ENCODE measurements around the gene PLD4. TPM values are rescaled to one million over a fixed set of nuclear protein-coding genes. Genes with fewer than 3 reads are reported as not detected.

The PLD4 gene
- total and polyA plus RNA-seq, 2 donors (not counting 1 experiment from before 2014, with no cell fraction given) = 0.17 TPM; not detected in 1

DNA sequence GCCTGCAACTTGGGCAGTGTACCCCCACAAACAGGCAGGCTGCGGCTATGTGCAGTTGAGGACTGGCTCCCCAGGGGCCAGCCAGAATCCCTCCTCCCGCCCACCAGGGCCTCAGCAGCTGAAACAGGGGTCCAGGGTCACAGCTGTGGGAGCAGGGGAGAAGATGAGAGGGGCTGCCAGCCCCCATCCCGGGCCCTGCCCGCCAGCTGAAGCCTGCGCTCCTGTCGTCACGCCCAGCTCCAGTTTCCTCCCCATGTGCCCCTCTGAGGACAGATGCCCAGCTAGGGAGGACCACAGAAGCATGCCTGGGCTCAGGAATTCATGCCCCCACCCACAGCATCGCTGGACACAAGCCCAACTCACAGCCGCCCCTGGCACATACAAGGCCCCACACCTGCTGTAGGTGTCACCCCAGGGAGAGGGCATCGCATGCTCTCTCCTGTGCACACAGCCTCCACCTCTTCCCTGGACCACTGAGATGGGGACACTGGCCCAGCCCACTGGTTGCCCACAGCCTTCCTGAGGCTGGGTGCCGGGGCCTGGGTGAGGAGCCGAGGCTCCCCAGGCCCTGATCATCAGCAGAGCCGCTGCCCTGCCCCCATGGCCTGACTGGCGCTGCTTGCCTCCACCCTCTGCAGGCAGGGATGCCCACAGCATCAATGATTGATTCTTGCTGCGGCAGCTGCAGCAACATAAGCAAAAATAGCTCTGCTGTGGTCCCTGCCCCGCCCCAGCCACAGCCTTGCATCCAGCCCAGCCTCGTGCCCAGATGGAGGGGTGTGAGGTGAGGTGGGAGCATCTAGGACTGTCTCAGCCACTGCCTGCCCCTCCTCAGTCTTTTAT lies 57.2 kb downstream of the PLD4 start:
- DNase-seq (ENCODE audit: low read depth in 2 of 2) = no peak
- Histone ChIP-seq H3K36me3 (ENCODE audit: control insufficient read depth, insufficient read depth, low read length) (no peaks in the 10 kb centered on the region), H3K4me1 (ENCODE audit: control insufficient read depth, extremely low read depth, insufficient read depth, low read length) (peaks cover 9% of the 10 kb centered on the region), H3K9me3 (ENCODE audit: control insufficient read depth, insufficient read depth, low read depth, low read length) (no peaks in the 10 kb centered on the region), H3K4me2 (ENCODE audit: extremely low read depth, insufficient read depth, low read length) (no peak overlapping the region), H3K27me3 (ENCODE audit: control insufficient read depth, insufficient read depth, low read length) (no peaks in the 10 kb centered on the region), H2AFZ (ENCODE audit: low read length) (no peak overlapping the region), H4K20me1 (ENCODE audit: control insufficient read depth, extremely low read depth, insufficient read depth, low read length) (no peaks in the 10 kb centered on the region), H3K27ac (ENCODE audit: insufficient read depth, low read length) (no peak overlapping the region), H3K9ac (ENCODE audit: insufficient read depth, low read length) (no peak overlapping the region), H3K4me3 (replicated peaks in 1 of 4; ENCODE audit: control extremely low read depth in 1 of 4, insufficient read depth in 1 of 4, low read depth in 3 of 4, low read length in 4 of 4) (no peak overlapping the region), H3K79me2 (ENCODE audit: control insufficient read depth, insufficient read depth, low read length) (no peaks in the 10 kb centered on the region)
- TF ChIP-seq EZH2 (IDR thresholded peaks at IDR 0.05; ENCODE audit: low read length, missing control alignments) = no peak
- TF ChIP-seq, protein P1, sequence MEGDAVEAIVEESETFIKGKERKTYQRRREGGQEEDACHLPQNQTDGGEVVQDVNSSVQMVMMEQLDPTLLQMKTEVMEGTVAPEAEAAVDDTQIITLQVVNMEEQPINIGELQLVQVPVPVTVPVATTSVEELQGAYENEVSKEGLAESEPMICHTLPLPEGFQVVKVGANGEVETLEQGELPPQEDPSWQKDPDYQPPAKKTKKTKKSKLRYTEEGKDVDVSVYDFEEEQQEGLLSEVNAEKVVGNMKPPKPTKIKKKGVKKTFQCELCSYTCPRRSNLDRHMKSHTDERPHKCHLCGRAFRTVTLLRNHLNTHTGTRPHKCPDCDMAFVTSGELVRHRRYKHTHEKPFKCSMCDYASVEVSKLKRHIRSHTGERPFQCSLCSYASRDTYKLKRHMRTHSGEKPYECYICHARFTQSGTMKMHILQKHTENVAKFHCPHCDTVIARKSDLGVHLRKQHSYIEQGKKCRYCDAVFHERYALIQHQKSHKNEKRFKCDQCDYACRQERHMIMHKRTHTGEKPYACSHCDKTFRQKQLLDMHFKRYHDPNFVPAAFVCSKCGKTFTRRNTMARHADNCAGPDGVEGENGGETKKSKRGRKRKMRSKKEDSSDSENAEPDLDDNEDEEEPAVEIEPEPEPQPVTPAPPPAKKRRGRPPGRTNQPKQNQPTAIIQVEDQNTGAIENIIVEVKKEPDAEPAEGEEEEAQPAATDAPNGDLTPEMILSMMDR (conservative IDR thresholded peaks at IDR 0.05 in 1 of 2, IDR thresholded peaks at IDR 0.05 in 1 of 2; ENCODE audit: low read depth in 1 of 2, low read length in 2 of 2) = no peak

DNA sequence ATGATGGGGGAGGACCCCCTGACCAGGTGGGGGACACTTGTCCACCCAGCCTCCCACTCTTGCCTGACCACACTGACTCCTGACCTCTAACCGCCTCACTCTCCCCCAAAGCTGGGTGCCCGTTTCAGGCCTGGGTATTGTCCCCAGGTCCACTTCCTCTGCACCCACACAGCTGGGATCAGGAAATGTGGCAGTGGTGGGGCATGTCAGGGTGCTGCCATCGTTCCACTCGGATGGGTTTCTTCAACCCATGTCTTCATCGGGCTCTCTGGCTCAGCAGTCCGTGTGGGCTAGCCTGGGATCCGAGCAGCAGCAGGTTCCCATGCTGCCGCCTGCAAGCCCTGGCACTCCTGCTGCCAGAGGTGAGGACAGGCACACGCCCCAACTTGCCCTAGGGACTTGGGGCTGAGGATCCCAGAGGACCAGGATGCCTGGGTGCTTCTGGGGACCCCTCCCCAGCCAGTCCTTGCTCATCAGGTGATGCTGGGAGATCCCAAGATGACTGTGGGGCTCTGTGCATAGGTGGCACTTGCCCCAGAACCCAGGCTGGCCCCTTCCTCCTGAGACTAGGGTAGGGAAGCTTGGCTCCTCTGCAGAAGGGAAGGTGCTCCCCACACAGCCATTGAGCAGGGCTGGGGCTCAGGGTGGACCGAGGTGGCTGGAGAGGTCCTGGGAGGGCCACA lies 58.0 kb downstream of the PLD4 start:
- H3K79me2 ChIP-seq (ENCODE audit: control insufficient read depth, insufficient read depth, low read length) = no peaks in the 10 kb centered on the region
- H3K9me3 ChIP-seq (ENCODE audit: control insufficient read depth, insufficient read depth, low read depth, low read length) = no peaks in the 10 kb centered on the region
- H3K9ac ChIP-seq (ENCODE audit: insufficient read depth, low read length) = no peak overlapping the region
- no peak overlapping the region for H3K4me2 ChIP-seq (ENCODE audit: extremely low read depth, insufficient read depth, low read length)
- H4K20me1 ChIP-seq (ENCODE audit: control insufficient read depth, extremely low read depth, insufficient read depth, low read length) = no peaks in the 10 kb centered on the region
- no peaks in the 10 kb centered on the region for H3K27me3 ChIP-seq (ENCODE audit: control insufficient read depth, insufficient read depth, low read length)
- H3K4me1 ChIP-seq (ENCODE audit: control insufficient read depth, extremely low read depth, insufficient read depth, low read length) = peaks cover 3% of the 10 kb centered on the region
- H3K4me3 ChIP-seq (replicated peaks in 1 of 4; ENCODE audit: control extremely low read depth in 1 of 4, insufficient read depth in 1 of 4, low read depth in 3 of 4, low read length in 4 of 4) = no peak overlapping the region
- H3K36me3 ChIP-seq (ENCODE audit: control insufficient read depth, insufficient read depth, low read length) = no peaks in the 10 kb centered on the region
- TF ChIP-seq EZH2 (IDR thresholded peaks at IDR 0.05; ENCODE audit: low read length, missing control alignments) = no peak
- TF ChIP-seq, protein P1 (conservative IDR thresholded peaks at IDR 0.05 in 1 of 2, IDR thresholded peaks at IDR 0.05 in 1 of 2; ENCODE audit: low read depth in 1 of 2, low read length in 2 of 2) = no peak
- no peak overlapping the region for H2AFZ ChIP-seq (ENCODE audit: low read length)
- no peak for DNase-seq (ENCODE audit: low read depth in 2 of 2)
- no peak overlapping the region for H3K27ac ChIP-seq (ENCODE audit: insufficient read depth, low read length)

Other genes starting within 250 kb of the PLD4 start
- gene INF2, start 235.3 kb upstream of the PLD4 start, total RNA-seq = 23.9 and 50.9 TPM in 2 replicates
- gene INF2, start 235.3 kb upstream of the PLD4 start, polyA plus RNA-seq = 19.8 and 32.3 TPM in 2 replicates
- 2.3 and 3.5 TPM in 2 replicates for gene ADSS1, start 200.7 kb upstream of the PLD4 start, total RNA-seq
- gene ADSS1, start 200.7 kb upstream of the PLD4 start, polyA plus RNA-seq = 1.3 and 2.2 TPM in 2 replicates
- 60.6 and 65.1 TPM in 2 replicates for gene SIVA1, start 171.7 kb upstream of the PLD4 start, total RNA-seq
- 26.1 and 37.4 TPM in 2 replicates for gene SIVA1, start 171.7 kb upstream of the PLD4 start, polyA plus RNA-seq
- 127 and 131 TPM in 2 replicates for gene AKT1, start 129.1 kb upstream of the PLD4 start, total RNA-seq
- gene AKT1, start 129.1 kb upstream of the PLD4 start, polyA plus RNA-seq = 83.2 and 109 TPM in 2 replicates
- gene ZBTB42, start 123.8 kb upstream of the PLD4 start, total RNA-seq = 2.3 and 2.8 TPM in 2 replicates
- gene ZBTB42, start 123.8 kb upstream of the PLD4 start, polyA plus RNA-seq = 0.99 and 1.1 TPM in 2 replicates
- 10.3 and 13.9 TPM in 2 replicates for gene CEP170B, start 59.6 kb upstream of the PLD4 start, total RNA-seq
- gene CEP170B, start 59.6 kb upstream of the PLD4 start, polyA plus RNA-seq = 4.0 and 6.2 TPM in 2 replicates
- 47.8 and 106 TPM in 2 replicates for gene AHNAK2, start 53.5 kb downstream of the PLD4 start, total RNA-seq
- gene AHNAK2, start 53.5 kb downstream of the PLD4 start, polyA plus RNA-seq = 6.6 and 30.5 TPM in 2 replicates
- 8.0 and 11.7 TPM in 2 replicates for gene CLBA1, start 60.9 kb downstream of the PLD4 start, total RNA-seq
- 3.8 and 11.3 TPM in 2 replicates for gene CLBA1, start 60.9 kb downstream of the PLD4 start, polyA plus RNA-seq
- gene CDCA4, start 96.2 kb downstream of the PLD4 start, total RNA-seq = 7.9 and 8.0 TPM in 2 replicates
- 8.0 and 19.5 TPM in 2 replicates for gene CDCA4, start 96.2 kb downstream of the PLD4 start, polyA plus RNA-seq
- 0.17 and 0.26 TPM in 2 replicates for gene GPR132, start 140.6 kb downstream of the PLD4 start, total RNA-seq
- gene GPR132, start 140.6 kb downstream of the PLD4 start, polyA plus RNA-seq = not detected in 2 replicates
- 1.8 TPM in 2 replicates for gene JAG2, start 243.9 kb downstream of the PLD4 start, total RNA-seq
- 0.23 and 0.51 TPM in 2 replicates for gene JAG2, start 243.9 kb downstream of the PLD4 start, polyA plus RNA-seq

Data from fibroblast of lung (primary cell).